ENCODE measurements around the gene KRT82.

The KRT82 gene

DNA sequence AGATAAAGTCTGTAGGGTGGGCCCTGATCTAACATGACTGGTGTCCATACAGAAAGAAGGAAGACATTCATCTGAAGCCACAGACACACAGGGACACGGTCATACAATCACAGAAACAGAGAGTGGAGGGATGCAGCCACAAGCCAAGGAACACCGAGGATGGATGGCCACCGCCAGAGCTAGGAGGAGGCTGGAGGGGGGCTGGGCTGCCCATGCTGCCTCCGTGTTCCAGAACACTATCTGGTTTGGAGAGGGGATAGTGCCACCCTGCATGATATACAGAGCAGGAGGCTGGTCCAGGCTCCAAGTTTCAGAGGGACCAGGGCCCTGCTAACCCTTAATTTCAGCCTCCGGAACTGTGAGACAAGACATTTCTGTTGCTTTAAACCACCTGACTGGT is 19.3 kb upstream of the KRT82 start:
- DNase-seq = no peak
- Histone ChIP-seq H3K9me3 (no peaks in the 10 kb centered on the region), H3K27me3 (peaks cover 13% of the 10 kb centered on the region), H3K4me3 (ENCODE audit: low read depth, low read length) (no peak overlapping the region), H3K4me1 (no peaks in the 10 kb centered on the region), H3K36me3 (no peaks in the 10 kb centered on the region)
- TF ChIP-seq, protein P1, sequence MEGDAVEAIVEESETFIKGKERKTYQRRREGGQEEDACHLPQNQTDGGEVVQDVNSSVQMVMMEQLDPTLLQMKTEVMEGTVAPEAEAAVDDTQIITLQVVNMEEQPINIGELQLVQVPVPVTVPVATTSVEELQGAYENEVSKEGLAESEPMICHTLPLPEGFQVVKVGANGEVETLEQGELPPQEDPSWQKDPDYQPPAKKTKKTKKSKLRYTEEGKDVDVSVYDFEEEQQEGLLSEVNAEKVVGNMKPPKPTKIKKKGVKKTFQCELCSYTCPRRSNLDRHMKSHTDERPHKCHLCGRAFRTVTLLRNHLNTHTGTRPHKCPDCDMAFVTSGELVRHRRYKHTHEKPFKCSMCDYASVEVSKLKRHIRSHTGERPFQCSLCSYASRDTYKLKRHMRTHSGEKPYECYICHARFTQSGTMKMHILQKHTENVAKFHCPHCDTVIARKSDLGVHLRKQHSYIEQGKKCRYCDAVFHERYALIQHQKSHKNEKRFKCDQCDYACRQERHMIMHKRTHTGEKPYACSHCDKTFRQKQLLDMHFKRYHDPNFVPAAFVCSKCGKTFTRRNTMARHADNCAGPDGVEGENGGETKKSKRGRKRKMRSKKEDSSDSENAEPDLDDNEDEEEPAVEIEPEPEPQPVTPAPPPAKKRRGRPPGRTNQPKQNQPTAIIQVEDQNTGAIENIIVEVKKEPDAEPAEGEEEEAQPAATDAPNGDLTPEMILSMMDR (IDR thresholded peaks at IDR 0.05; ENCODE audit: low read depth, low read length) = no peak

DNA sequence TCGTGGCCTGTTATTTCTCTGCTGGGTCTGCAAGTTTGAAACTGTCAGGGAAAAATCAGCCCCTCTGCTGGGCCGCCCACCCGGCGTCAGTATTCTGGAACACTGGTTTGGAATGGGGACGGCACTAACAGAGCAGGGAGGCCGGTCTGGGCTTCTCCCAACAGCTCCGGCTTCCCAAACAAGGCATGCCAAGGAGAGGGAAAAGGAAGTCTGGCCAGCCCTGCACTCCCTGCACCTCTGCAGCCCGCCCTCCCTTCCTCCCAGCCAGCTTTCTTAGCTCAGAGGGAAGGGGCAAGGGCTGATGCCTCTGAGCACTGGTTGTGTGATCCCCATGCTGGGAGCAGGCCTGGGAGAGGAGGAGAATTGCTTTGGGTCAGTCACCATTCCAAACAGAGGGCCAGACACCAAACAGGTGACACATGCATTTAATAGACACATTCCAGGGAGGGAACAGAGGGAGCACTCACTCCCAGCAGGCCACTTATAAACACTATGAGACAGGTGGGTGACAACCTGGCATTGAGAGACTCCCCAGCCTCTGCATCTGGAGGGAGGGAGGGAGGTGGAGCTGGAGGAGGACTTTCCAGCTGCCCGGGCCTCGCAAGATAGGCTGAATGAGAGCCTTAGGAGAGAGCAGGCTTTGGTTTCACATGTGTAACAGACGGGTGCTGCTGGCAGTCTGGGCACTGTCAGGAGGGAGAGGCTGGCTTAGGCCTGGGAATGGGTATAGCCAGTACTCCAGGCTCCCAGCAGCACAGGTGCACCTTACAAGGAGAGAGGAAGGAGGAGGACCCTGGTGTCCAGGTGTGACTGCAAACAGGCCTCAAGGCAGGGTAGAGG is 17.7 kb upstream of the KRT82 start:
- Histone ChIP-seq H3K36me3 (no peaks in the 10 kb centered on the region), H3K9me3 (no peaks in the 10 kb centered on the region), H3K27me3 (peaks cover 5% of the 10 kb centered on the region), H3K4me1 (no peaks in the 10 kb centered on the region), H3K4me3 (ENCODE audit: low read depth, low read length) (no peak overlapping the region)
- no peak for DNase-seq
- TF ChIP-seq, protein P1 (IDR thresholded peaks at IDR 0.05; ENCODE audit: low read depth, low read length) = no peak

DNA sequence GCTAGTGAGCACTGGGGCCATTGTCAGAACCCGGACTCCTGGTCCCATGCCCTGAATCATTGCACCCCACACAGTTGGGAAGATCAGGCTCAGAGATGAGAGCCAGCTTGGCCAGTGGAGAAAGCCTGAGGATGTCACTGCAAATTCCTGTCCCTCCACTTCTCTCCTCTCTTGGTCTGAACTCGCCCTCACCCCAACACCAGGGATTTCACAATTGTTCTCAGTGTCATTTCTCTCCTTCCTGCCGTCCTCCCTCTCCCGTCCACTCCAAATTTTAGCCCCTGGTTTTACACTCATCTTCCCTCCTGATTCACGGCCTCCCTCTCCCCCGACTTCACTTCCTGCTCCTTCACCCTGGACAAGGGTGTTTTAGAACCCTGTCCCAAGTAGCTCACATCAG is 16.9 kb upstream of the KRT82 start:
- Histone ChIP-seq H3K4me3 (ENCODE audit: low read depth, low read length) (no peak overlapping the region), H3K27me3 (peaks cover 5% of the 10 kb centered on the region), H3K9me3 (no peaks in the 10 kb centered on the region), H3K4me1 (no peaks in the 10 kb centered on the region), H3K36me3 (no peaks in the 10 kb centered on the region)
- no peak for DNase-seq
- TF ChIP-seq, protein P1 (IDR thresholded peaks at IDR 0.05; ENCODE audit: low read depth, low read length) = no peak

DNA sequence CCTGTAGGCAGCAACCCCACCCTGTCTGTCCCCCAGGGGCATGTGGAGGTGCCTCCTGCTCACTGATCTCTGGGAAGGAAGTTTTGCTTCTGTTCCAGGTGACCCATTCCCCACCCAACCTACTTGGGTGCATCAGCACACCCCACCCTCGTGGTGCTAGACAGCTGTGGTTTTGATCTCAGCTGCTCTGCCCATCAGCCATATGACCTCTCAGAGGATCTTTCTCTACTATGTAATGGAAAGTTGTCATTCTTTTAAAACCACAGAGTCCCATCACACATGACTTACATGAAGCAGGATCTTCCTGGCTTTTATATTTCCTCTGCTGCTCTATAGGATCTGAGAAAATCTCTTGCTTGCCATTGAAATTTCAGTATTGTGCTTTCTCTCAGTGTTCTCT is 13.5 kb upstream of the KRT82 start:
- TF ChIP-seq, protein P1 (IDR thresholded peaks at IDR 0.05; ENCODE audit: low read depth, low read length) = no peak
- H3K4me1 ChIP-seq = no peaks in the 10 kb centered on the region
- no peak for DNase-seq
- no peak overlapping the region for H3K4me3 ChIP-seq (ENCODE audit: low read depth, low read length)
- no peaks in the 10 kb centered on the region for H3K27me3 ChIP-seq
- H3K36me3 ChIP-seq = no peaks in the 10 kb centered on the region
- H3K9me3 ChIP-seq = no peaks in the 10 kb centered on the region

DNA sequence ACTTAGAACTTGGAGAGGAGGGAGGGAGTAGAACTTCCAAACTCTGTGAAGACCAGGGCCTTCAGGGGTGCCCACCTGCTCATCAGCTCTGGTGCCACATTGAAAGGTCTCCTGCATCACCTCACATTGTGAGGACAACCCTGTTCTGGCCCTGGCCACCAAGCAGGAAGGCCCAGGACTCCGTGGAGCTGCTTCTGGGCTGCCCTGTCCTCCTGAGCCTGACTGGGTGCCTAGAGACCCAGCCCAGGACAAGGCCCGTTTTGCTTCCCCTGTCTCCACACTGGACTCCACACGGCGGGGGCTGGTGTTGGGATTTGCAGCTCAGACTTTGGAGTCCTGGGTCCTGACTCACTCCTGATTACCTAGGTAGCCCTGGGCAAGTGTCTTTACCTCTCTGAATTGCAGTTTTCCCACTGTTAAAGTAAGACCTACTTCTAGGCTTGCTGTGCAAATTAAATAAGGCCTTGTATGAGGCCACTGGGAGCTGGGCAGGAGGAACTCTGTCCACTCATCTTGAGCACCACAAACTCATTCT is 12.5 kb upstream of the KRT82 start:
- no peaks in the 10 kb centered on the region for H3K9me3 ChIP-seq
- no peaks in the 10 kb centered on the region for H3K36me3 ChIP-seq
- no peaks in the 10 kb centered on the region for H3K27me3 ChIP-seq
- no peak for DNase-seq
- no peak overlapping the region for H3K4me3 ChIP-seq (ENCODE audit: low read depth, low read length)
- TF ChIP-seq, protein P1 (IDR thresholded peaks at IDR 0.05; ENCODE audit: low read depth, low read length) = no peak
- no peaks in the 10 kb centered on the region for H3K4me1 ChIP-seq

DNA sequence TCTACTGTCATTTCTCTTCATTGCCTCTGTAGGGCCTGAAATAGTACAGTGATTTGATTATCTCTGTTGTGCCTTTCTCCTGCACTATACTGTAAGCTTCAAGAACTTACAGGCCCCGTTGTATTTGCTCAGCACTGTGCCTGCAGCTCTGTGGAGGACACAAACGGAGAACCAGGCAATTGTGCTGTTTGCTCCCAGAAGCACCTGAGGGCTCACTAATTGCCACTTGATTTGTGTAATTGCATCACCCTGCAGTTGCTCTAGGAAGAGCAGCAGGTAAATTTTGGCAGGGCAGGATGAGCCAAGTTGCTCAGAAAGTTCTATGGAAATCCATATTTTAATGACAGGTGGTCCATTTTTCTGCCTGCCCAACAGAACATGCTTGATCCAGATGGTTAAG is 11.6 kb upstream of the KRT82 start:
- Histone ChIP-seq H3K4me3 (ENCODE audit: low read depth, low read length) (no peak overlapping the region), H3K9me3 (no peaks in the 10 kb centered on the region), H3K4me1 (no peaks in the 10 kb centered on the region), H3K36me3 (no peaks in the 10 kb centered on the region), H3K27me3 (no peaks in the 10 kb centered on the region)
- TF ChIP-seq, protein P1 (IDR thresholded peaks at IDR 0.05; ENCODE audit: low read depth, low read length) = no peak
- DNase-seq = no peak
